ENCODE data around the gene RAB41.
A peak's percentile ranks its signal among the peaks of the same experiment; 100 is the strongest.
"Not testable (repeated sequence)": the region's sequence is repeated elsewhere in the genome, so short reads cannot be mapped to it uniquely, and the experiment has no call there.

The RAB41 gene

GRCh38 chrX:70281951-70282350 is at the start of gene RAB41:
RAB41 (plus strand) TSS chrX:70282172; CDS start chrX:70282218, 46 bp downstream.
- no peak for DNase-seq

- no peak for DNase-seq
Measured at GRCh38 chrX:70234355-70234754, 47.6 kb upstream of the RAB41 start, which contains the start of gene AWAT1. AWAT1 (plus strand) TSS chrX:70234655; CDS start chrX:70234696, 41 bp downstream.

DNA sequence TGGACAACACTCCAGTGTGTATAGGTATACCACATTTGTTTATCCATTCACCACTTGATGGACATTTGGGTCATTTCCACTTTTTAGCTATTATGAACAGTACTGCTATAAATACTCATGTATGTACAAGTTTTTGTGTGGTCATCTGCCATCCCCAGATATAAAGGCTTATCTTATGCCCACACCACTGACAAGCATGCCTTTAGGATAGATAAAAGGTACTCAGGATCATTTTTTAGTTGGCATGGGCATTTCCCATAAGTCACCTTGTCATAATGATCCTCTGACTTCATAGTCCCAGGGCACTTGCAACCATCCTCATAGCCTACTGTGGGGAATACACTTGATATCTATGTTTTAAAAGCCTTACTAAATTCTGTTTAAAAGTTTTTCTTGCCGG is 41.2 kb upstream of the RAB41 start:
- no peak for DNase-seq

- DNase-seq: no peak
Measured at GRCh38 chrX:70241501-70241900, 40.5 kb upstream of the RAB41 start.

GRCh38 chrX:70243601-70244000 is 38.4 kb upstream of the RAB41 start:
- not testable (repeated sequence) for DNase-seq

GRCh38 chrX:70244881-70245280 is 37.1 kb upstream of the RAB41 start:
- DNase-seq: no peak

DNA sequence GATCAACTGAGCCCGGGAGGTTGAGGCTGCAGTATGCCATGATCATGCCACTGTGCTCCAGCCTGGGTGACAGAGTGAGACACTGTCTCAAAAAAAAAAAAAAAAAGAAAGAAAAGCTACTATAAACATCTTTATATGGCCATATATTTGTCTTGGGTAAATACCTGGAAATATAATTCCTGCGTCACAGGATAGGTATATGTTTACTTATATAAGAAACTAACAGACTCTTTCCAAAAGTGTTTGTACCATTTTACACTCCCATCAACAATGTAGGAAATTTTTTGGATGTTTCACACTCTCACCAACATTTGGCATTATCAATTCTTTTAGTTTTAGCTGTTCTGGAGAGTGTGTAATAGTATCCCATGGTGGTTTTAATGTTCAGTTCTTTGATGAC is 34.7 kb upstream of the RAB41 start:
- DNase-seq: no peak

DNA sequence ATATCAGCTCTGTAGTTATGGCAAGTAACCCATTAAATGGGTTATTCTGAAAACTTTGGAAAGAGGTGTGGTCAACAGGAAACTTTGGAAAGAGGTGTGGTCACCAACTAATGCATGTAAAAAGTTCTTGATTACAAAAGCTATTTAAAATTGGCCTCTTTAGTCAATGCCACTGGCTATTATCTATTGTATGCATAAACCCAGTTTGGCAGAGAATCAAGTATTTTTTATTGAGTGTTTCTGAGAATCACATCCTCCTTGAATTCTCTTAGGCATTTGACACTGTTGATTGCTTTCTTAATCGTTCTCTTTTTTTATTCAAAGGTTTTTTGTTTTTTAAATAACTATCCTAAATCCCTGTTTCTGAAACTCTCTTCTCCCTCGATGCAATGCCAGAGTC is 29.5 kb upstream of the RAB41 start:
- no peak for DNase-seq

DNA sequence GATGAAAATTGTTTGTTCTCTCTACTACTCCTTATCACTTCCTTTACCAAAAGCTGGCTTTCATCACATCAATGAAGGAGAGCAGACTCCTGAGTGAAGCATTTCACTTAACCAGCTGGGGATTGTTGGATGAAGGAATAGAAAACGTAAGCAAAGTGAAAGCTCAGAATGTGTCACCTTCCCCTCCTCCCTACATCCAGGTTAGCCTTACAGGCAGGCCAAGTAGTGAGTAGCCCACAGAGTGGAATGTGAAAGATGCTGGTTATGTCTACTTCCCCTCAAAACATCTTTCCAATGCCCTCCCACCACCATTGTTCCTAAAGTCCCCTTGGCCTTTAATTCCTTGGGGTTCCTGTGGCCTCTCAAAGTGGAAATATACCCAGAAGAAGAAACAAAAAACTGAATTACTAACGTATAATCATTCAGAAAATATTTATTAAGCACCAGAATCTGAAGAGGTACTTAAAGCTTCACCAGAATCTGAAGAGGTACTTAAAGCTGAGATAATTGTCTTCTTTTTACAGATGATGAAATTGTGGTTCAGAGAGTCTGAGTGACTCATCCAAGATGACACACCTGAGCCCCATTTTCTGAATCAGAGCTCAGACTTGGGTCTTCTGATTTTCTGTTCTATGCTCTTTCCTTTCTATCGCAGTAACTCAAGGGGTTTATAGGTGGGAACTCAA is 28.5 kb upstream of the RAB41 start:
- DNase-seq: no peak

GRCh38 chrX:70254063-70254400 is 27.9 kb upstream of the RAB41 start:
- DNase-seq: no peak

DNA sequence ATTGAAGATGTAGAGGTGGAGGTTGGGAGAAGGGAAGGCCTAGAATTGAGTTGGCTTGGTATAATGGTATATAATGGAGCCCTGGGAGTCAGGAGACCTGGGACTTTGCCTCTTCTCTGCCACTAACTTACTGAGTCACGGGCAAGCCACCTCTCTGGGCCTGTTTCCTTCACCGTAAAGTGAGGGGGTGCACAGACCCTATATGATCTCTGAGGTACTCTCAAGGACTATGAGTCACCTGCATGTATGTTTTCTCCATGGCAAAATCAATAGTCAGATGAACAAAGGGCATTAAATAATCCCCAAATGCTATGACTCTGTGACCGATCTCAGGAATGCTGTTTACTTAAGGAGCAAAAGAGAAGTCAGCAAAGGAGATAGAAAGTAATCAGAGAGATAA is 27.1 kb upstream of the RAB41 start:
- no peak for DNase-seq

- DNase-seq: no peak
Measured at GRCh38 chrX:70255452-70255851, 26.5 kb upstream of the RAB41 start.

GRCh38 chrX:70257423-70258288 is 24.3 kb upstream of the RAB41 start:
- DNase-seq: no peak

DNA sequence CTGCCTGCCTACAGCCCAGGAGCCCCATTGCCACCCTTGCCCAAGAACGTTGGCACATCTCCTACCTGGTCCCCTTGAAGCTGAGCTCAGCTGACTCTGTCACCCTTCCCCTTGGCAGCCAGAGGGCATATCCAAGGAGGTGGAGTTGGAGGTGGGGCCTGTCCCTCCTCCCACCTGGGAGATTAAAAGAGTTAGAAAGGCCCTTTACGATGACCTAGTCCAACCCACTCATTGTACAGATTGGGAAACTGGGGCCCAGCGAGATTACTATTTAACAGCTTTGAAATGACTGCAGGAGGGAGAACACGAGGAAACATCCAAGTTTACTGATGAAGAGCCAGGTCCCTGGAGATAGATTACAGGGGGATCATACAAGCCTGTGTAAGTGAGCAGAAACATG is 21.9 kb upstream of the RAB41 start, which contains the start of gene P2RY4:
TSS of gene P2RY4 (minus strand) at position 101 of the 400 bp plus-strand sequence. CDS start 580 bp downstream, outside the sequence.
- DNase-seq: no peak

DNA sequence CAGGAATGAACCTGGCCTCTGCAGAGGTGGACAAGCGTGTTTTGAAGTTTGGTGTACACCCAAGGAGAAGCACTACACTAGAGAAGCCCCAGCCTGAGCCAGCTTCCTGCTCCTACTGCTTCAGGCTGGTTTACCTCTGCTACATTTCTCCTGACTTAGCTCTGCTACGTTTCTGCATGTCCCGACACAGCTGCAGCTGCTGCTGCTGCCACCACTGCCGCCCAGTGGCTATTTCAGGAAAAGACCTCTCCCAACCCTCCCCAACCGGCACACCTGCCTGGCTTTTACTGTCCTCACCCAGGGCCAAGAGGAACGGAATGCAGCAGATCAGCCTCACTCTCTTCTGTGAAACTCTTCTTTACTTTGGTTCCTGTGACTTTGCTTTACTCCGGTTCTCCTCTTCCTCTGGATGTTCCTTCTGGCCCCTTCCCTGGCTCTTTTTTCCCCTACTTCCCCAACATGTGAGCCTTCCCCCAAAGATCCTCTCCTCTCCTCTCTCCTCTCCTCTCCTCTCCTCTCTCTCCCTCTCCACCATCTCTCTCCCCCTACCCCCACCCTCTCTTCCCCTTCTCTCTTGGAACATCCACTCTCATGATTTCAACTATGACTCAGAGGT is 18.9 kb upstream of the RAB41 start:
- DNase-seq: peak; percentile 33

- DNase-seq: no peak
Measured at GRCh38 chrX:70264784-70265183, 17.2 kb upstream of the RAB41 start.

DNA sequence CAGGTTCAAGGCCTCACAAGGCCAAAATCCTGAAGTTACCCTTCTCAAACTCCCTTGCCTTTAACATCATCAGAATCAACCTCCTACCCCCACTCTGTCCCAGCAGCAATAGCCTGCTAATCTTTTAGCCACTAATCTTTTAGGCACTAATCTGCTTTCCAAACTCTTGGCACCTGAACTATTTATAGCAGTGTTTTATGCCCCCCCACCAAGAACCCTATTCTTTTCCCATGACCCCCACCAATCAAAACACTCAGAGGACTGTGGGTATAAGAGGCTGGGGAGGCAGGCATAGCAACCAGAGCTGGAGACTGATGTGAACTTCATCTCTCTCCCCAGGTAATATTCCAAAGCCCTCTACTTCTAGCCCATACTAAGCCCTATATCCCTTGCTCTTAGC is 13.9 kb upstream of the RAB41 start, which contains the start of gene ARR3:
TSS of gene ARR3 (plus strand) at position 301 of the 400 bp plus-strand sequence. CDS start 1,052 bp downstream, outside the sequence.
- DNase-seq: no peak

- DNase-seq: not testable (repeated sequence)
Measured at GRCh38 chrX:70274029-70274428, 7.9 kb upstream of the RAB41 start.

DNA sequence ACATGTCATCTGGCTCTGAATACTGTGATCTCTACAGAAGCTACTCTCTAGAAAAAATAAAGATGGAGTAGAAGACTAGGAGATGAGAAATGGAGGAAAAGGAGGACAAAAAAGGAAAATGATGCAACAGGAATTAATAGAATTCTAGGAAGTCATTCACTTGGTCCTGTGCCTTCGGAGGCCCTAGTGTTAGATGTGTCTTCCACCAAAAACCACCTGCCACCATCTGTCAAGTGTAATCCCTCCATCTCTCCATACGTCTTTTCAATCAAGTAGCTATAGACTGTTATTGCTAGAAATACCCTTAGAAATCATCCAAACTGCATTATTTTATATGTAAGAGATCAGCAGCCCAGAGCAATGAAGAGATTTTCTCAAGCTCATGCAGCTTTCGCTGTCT is 2.9 kb upstream of the RAB41 start:
- no peak for DNase-seq

GRCh38 chrX:70280573-70280972 is 1.4 kb upstream of the RAB41 start:
- DNase-seq: no peak

DNA sequence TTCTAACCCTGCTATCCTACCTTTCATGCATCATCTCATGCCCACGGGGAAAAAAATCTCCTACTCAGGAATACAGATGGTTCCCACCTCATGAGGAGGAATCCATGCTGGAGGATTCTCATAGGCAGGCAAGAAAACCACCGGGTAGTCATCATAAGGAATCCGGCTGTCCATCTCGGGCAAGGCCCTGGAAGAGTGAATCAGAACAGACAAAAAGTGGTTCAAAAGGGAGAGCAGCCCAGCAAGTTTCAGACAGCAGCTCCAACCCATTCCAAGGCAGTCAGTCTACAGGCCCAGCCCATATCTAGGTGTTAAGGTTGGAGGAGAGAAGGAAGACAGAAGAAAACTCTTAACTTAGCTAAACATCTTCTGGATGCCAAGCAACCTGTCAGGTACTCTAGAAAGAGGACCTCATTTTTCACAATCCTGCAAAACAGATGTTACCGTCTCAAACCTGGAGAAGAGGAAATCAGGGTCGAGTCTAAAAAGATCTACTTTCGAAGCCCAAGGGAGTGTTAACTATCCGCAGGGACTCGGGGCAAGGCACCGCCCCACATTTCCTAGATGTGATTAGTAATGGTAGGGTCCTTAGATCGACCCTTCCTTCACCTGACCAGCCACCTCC is 7.3 kb downstream of the RAB41 start:
- no peak for DNase-seq

DNA sequence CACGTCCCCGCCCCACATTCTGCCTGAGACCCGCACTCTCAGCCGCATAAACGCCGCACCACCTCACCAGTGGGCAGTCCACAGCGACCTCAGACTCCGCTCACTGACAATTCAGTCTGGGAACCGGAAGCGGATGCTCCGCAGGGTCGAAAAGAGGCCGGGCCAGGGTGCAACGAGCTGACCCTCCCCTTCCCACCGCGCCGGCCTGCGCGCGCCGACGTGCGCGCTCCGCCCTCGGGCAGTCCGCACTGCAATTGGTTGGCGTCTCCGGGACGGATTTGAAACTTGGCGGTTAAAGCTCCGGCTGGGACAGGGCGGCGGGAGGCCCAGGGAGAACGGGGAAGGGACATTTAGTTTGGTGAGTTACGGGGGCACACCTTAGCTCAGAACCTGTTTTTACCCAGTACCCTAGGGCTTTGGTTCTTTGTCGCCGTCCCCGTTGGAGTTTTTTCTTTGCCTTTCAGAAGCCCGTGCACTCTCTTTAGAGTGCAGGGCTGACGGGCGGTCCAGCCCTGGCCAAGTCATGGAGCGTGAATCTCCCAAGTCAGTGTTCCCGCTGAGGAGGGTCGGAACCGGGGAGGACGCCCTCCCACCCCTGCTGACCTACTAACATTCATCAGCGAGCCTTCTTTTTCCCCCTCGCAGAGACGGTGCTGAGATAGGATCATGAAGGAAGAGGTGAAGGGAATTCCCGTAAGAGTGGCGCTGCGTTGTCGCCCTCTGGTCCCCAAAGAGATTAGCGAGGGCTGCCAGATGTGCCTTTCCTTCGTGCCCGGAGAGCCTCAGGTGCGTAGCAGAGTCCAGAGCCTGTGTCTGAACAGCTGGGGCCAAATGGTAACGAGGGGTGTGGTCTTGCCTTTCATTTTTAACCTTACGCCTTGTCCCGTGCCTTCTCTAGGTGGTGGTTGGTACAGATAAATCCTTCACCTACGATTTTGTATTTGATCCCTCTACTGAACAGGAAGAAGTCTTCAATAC is 8.1 kb downstream of the RAB41 start, which contains the start of the genes KIF4A and PDZD11:
TSS of gene KIF4A (plus strand) at position 312 of the 978 bp plus-strand sequence. CDS start at position 667, 355 bp downstream.
TSS of gene PDZD11 (minus strand) at position 135 of the 978 bp plus-strand sequence. CDS start 586 bp downstream, outside the sequence.
- peak; percentile 79 for DNase-seq
